ACC112 (cell line): ENCODE data around the gene DHX38.

Experiments
- H2AFZ ChIP-seq: fragments of 200-600 bp; sonication (generic); one replicate; pipeline ENCODE4 v1.6.0; 2017; ENCODE audit warnings: antibody characterized with exemption, low read length; ENCODE audit not compliant: unreplicated experiment
- H3K27ac ChIP-seq: fragments of 200-600 bp; sonication (generic); 2 replicates; pipeline ENCODE4 v1.5.1; 2014; ENCODE audit warnings: low read depth, mild to moderate bottlenecking, antibody characterized with exemption, low read length, moderate library complexity
- H3K27me3 ChIP-seq: fragments of 200-600 bp; sonication (generic); 2 replicates; pipeline ENCODE4 v1.6.1; 2014; ENCODE audit warnings: mild to moderate bottlenecking, antibody characterized with exemption, low read length, moderate library complexity, mixed read lengths; ENCODE audit not compliant: insufficient read depth
- H3K36me3 ChIP-seq: fragments of 200-600 bp; sonication (generic); 2 replicates; pipeline ENCODE4 v1.6.1; 2016; ENCODE audit warnings: mild to moderate bottlenecking, antibody characterized with exemption, low read length, moderate library complexity, mixed read lengths; ENCODE audit not compliant: insufficient read depth
- H3K4me1 ChIP-seq: fragments of 200-600 bp; sonication (generic); one replicate; pipeline ENCODE4 v1.6.1; 2016; ENCODE audit warnings: low read length, mixed read lengths; ENCODE audit not compliant: insufficient read depth, unreplicated experiment, control insufficient read depth
- H3K4me3 ChIP-seq: fragments of 200-600 bp; sonication (generic); 2 replicates; pipeline ENCODE4 v1.5.1; 2014; ENCODE audit warnings: mild to moderate bottlenecking, low read depth, low read length
- H3K79me2 ChIP-seq: fragments of 200-600 bp; sonication (generic); one replicate; pipeline ENCODE4 v1.6.0; 2016; ENCODE audit warnings: low read length; ENCODE audit not compliant: control insufficient read depth, unreplicated experiment, insufficient read depth

The DHX38 gene

DNA sequence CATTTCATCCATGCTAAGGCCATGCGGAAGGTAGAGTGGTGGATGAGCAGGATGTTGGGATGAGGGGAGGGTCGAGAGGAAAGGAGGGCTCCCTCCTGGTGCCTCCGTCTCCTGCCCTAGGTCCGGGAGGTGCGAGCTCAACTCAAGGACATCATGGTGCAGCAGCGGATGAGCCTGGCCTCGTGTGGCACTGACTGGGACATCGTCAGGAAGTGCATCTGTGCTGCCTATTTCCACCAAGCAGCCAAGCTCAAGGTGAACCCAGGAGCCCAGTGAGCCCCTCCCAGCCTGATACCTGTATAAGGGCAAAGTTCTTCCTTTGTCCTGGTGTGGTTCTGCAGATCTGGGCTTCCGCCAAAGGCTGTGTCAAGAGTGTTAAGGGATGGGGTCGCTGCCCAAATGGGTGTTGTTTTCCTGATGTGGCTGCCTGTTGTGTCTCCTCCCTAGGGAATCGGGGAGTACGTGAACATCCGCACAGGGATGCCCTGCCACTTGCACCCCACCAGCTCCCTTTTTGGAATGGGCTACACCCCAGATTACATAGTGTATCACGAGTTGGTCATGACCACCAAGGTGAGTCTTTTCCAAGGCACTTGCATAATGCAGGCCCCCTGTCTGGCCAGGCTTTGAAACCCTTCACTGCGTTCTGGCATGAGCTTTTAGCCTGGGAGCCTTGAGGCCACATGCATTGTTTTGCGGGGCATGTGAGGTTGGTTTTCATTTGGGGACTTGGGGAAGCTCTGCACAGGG, 14.9 kb downstream of the DHX38 start:
- Histone ChIP-seq H2AFZ (no peak overlapping the region), H3K4me3 (no peak overlapping the region), H3K27ac (no peak overlapping the region), H3K79me2 (no peaks in the 10 kb centered on the region), H3K27me3 (no peaks in the 10 kb centered on the region), H3K4me1 (no peaks in the 10 kb centered on the region), H3K36me3 (peaks cover 38% of the 10 kb centered on the region)

- Histone ChIP-seq H3K27me3 (no peaks in the 10 kb centered on the region), H3K4me1 (no peaks in the 10 kb centered on the region), H3K4me3 (no peak overlapping the region), H2AFZ (no peak overlapping the region), H3K27ac (no peak overlapping the region), H3K79me2 (no peaks in the 10 kb centered on the region), H3K36me3 (peaks cover 36% of the 10 kb centered on the region)
Measured at GRCh38 chr16:72109300-72109699, 15.7 kb downstream of the DHX38 start.

DNA sequence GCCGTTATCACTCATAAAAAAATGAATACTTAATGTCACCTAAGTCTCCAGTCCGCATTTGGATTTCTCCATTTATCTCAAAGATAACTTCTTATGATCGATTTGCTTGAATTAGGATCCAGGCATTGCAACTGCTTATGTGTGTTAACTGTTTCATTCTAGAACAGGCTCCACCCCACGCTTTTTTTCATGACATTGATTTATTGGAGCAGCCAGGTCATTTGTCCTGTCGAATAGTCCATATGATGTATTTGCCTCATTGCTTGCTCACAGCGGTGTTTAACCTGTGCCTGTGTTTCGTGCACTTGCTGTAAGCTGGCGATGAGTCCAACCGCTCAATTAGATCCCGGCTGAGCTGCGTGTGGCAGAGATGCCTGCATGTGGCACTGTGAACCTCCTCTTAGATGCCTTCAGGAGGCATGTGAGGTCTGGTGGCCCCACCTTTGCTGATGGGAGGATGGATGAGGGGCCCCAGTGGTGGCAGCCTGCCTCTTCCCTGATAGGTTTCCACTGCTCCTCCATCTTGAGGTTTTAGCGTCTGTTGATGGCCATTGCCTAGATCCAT, 16.4 kb downstream of the DHX38 start:
- Histone ChIP-seq H3K4me1 (no peaks in the 10 kb centered on the region), H3K27me3 (no peaks in the 10 kb centered on the region), H3K79me2 (no peaks in the 10 kb centered on the region), H2AFZ (no peak overlapping the region), H3K36me3 (peaks cover 34% of the 10 kb centered on the region), H3K27ac (no peak overlapping the region), H3K4me3 (no peak overlapping the region)

- Histone ChIP-seq H3K4me1 (no peaks in the 10 kb centered on the region), H3K79me2 (no peaks in the 10 kb centered on the region), H3K27ac (no peak overlapping the region), H3K4me3 (no peak overlapping the region), H2AFZ (no peak overlapping the region), H3K27me3 (no peaks in the 10 kb centered on the region), H3K36me3 (peaks cover 31% of the 10 kb centered on the region)
Measured at GRCh38 chr16:72110662-72111615, 17.3 kb downstream of the DHX38 start.

GRCh38 chr16:72111657-72112451, 18.2 kb downstream of the DHX38 start:
- no peak overlapping the region for H3K4me3 ChIP-seq
- no peaks in the 10 kb centered on the region for H3K27me3 ChIP-seq
- H2AFZ ChIP-seq = no peak overlapping the region
- H3K79me2 ChIP-seq = no peaks in the 10 kb centered on the region
- H3K27ac ChIP-seq = no peak overlapping the region
- peaks cover 28% of the 10 kb centered on the region for H3K36me3 ChIP-seq
- no peaks in the 10 kb centered on the region for H3K4me1 ChIP-seq

DNA sequence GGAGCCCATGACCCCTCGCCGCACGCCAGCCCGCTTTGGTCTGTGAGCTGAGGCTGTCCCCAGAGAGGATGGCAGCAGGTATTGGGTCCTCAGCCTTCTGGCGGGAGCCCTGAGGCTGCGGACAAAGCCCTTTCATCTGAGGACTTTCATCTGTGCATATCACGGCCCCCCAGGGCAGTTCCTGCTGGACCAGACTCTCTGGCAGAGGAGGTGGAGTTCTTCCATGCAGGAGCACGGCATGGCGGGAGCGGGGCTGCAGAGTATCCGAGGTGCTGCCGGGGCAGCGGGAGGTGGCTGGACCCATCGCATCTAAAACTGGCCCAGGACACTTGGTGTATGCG, 18.8 kb downstream of the DHX38 start:
- Histone ChIP-seq H3K36me3 (peaks cover 28% of the 10 kb centered on the region), H2AFZ (no peak overlapping the region), H3K4me1 (no peaks in the 10 kb centered on the region), H3K4me3 (no peak overlapping the region), H3K27me3 (no peaks in the 10 kb centered on the region), H3K79me2 (no peaks in the 10 kb centered on the region), H3K27ac (no peak overlapping the region)

GRCh38 chr16:72112906-72113615, 19.4 kb downstream of the DHX38 start:
- H3K27me3 ChIP-seq = no peaks in the 10 kb centered on the region
- no peak overlapping the region for H3K4me3 ChIP-seq
- H2AFZ ChIP-seq = no peak overlapping the region
- H3K79me2 ChIP-seq = no peaks in the 10 kb centered on the region
- peaks cover 26% of the 10 kb centered on the region for H3K36me3 ChIP-seq
- no peaks in the 10 kb centered on the region for H3K4me1 ChIP-seq
- H3K27ac ChIP-seq = no peak overlapping the region

DNA sequence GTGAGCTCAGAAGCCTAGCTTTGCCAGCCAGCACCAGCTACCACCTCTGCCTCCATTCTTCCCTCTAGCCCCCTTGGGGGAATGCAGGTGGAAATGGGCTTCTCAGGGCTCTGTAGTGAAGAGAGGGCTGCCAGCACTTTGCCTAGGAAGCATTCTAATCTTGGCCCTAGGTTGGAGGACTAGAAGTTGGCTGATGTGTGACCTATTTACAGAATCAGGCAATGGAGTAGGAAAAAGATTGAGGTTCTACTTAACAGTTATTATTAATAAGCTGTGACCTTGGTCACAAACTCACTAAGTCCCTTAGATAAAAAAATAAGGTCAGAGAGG, 19.9 kb downstream of the DHX38 start:
- H3K27ac ChIP-seq = no peak overlapping the region
- H3K79me2 ChIP-seq = no peaks in the 10 kb centered on the region
- H3K27me3 ChIP-seq = no peaks in the 10 kb centered on the region
- H3K4me3 ChIP-seq = no peak overlapping the region
- no peak overlapping the region for H2AFZ ChIP-seq
- H3K4me1 ChIP-seq = no peaks in the 10 kb centered on the region
- H3K36me3 ChIP-seq = peaks cover 21% of the 10 kb centered on the region

GRCh38 chr16:72120026-72120425, 26.4 kb downstream of the DHX38 start:
- Histone ChIP-seq H2AFZ (no peak overlapping the region), H3K36me3 (no peaks in the 10 kb centered on the region), H3K79me2 (no peaks in the 10 kb centered on the region), H3K4me1 (no peaks in the 10 kb centered on the region), H3K27me3 (no peaks in the 10 kb centered on the region), H3K27ac (no peak overlapping the region), H3K4me3 (no peak overlapping the region)

GRCh38 chr16:72122308-72122707, 28.7 kb downstream of the DHX38 start:
- no peaks in the 10 kb centered on the region for H3K4me1 ChIP-seq
- H2AFZ ChIP-seq = no peak overlapping the region
- no peak overlapping the region for H3K4me3 ChIP-seq
- no peak overlapping the region for H3K27ac ChIP-seq
- H3K79me2 ChIP-seq = no peaks in the 10 kb centered on the region
- no peaks in the 10 kb centered on the region for H3K27me3 ChIP-seq
- H3K36me3 ChIP-seq = no peaks in the 10 kb centered on the region
